ENCODE results near the gene UNC13B. TPM values are rescaled to one million over a fixed set of nuclear protein-coding genes. Genes with fewer than 3 reads are reported as not detected.

The UNC13B gene
- total RNA-seq, 1 donor from 2014 or later, result 111 TPM

GRCh38 chr9:35367451-35367850 lies 205.6 kb downstream of the UNC13B start:
- TF ChIP-seq CTCF (IDR thresholded peaks at IDR 0.05; ENCODE audit: unreplicated experiment), result no peak
- no peak for DNase-seq (ENCODE audit: low spot score, unreplicated experiment)
- no peaks in the 10 kb centered on the region for H3K27me3 Mint-ChIP-seq
- H3K4me1 Mint-ChIP-seq (ENCODE audit: low read depth), result no peaks in the 10 kb centered on the region
- no peak overlapping the region for H3K27ac Mint-ChIP-seq
- H3K4me3 Mint-ChIP-seq (ENCODE audit: low read depth), result no peak overlapping the region
- H3K36me3 Mint-ChIP-seq (ENCODE audit: insufficient read depth), result peaks cover 9% of the 10 kb centered on the region
- no peaks in the 10 kb centered on the region for H3K9me3 Mint-ChIP-seq (ENCODE audit: low read depth)

- Mint-ChIP-seq H3K9me3 (ENCODE audit: low read depth) (no peaks in the 10 kb centered on the region), H3K27me3 (no peaks in the 10 kb centered on the region), H3K27ac (no peak overlapping the region), H3K4me3 (ENCODE audit: low read depth) (no peak overlapping the region), H3K4me1 (ENCODE audit: low read depth) (no peaks in the 10 kb centered on the region), H3K36me3 (ENCODE audit: insufficient read depth) (peaks cover 9% of the 10 kb centered on the region)
- no peak for DNase-seq (ENCODE audit: low spot score, unreplicated experiment)
- no peak for TF ChIP-seq CTCF (IDR thresholded peaks at IDR 0.05; ENCODE audit: unreplicated experiment)
These were observed 208.4 kb downstream of the UNC13B start for GRCh38 chr9:35370241-35370640.

GRCh38 chr9:35374436-35374835 lies 212.6 kb downstream of the UNC13B start:
- no peak for DNase-seq (ENCODE audit: low spot score, unreplicated experiment)
- Mint-ChIP-seq H3K4me1 (ENCODE audit: low read depth) (no peaks in the 10 kb centered on the region), H3K27ac (no peak overlapping the region), H3K36me3 (ENCODE audit: insufficient read depth) (peaks cover 15% of the 10 kb centered on the region), H3K27me3 (no peaks in the 10 kb centered on the region), H3K4me3 (ENCODE audit: low read depth) (no peak overlapping the region), H3K9me3 (ENCODE audit: low read depth) (no peaks in the 10 kb centered on the region)
- TF ChIP-seq CTCF (IDR thresholded peaks at IDR 0.05; ENCODE audit: unreplicated experiment), result no peak

GRCh38 chr9:35374910-35375309 lies 213.1 kb downstream of the UNC13B start:
- no peak for TF ChIP-seq CTCF (IDR thresholded peaks at IDR 0.05; ENCODE audit: unreplicated experiment)
- Mint-ChIP-seq H3K27ac (no peak overlapping the region), H3K4me1 (ENCODE audit: low read depth) (no peaks in the 10 kb centered on the region), H3K9me3 (ENCODE audit: low read depth) (no peaks in the 10 kb centered on the region), H3K4me3 (ENCODE audit: low read depth) (no peak overlapping the region), H3K36me3 (ENCODE audit: insufficient read depth) (peaks cover 19% of the 10 kb centered on the region), H3K27me3 (no peaks in the 10 kb centered on the region)
- no peak for DNase-seq (ENCODE audit: low spot score, unreplicated experiment)

GRCh38 chr9:35380039-35380438 lies 218.2 kb downstream of the UNC13B start:
- H3K9me3 Mint-ChIP-seq (ENCODE audit: low read depth), result no peaks in the 10 kb centered on the region
- H3K36me3 Mint-ChIP-seq (ENCODE audit: insufficient read depth), result peaks cover 24% of the 10 kb centered on the region
- no peak overlapping the region for H3K4me3 Mint-ChIP-seq (ENCODE audit: low read depth)
- H3K27ac Mint-ChIP-seq, result no peak overlapping the region
- TF ChIP-seq CTCF (IDR thresholded peaks at IDR 0.05; ENCODE audit: unreplicated experiment), result no peak
- peaks cover 10% of the 10 kb centered on the region for H3K4me1 Mint-ChIP-seq (ENCODE audit: low read depth)
- no peak for DNase-seq (ENCODE audit: low spot score, unreplicated experiment)
- no peaks in the 10 kb centered on the region for H3K27me3 Mint-ChIP-seq
